ENCODE results near the gene FBXL5.

FBXL5 gene

DNA sequence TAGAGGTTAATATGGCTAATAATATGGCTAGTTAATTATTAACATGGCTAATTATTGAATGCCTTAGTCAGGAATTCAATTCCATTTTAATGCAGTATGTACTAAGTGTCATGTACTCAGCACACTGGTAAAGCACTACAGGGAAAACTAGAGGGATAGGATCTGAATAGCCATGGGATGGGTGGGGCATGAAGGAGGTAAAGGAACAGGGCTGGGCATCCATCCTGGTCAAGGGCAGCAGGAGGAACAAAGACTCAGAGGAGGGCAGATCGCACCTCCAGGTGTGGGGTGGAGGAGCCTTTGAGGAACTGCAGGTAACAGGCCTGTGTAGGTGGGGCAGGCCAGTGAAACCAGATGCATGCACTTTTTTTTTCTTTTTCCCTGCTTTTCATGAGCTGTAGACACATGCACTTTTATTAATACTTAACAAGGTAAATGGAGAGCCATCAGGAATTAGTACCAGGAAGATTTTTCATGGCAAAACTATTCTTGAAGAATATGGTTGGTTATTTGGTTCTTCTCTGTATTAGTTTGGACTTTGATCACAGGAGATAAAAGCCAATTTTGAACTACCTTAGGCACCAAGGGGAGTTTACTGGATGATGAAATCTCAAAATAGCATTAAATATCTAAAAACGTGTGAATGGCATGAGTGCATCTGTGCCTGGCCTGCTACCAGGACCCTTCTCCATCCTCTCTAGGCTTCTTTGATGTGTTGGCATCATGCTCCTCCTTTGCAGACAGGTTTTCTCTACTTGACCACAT is 97.2 kb downstream of the FBXL5 start:
- no peak for DNase-seq (ENCODE audit: low read depth)

DNA sequence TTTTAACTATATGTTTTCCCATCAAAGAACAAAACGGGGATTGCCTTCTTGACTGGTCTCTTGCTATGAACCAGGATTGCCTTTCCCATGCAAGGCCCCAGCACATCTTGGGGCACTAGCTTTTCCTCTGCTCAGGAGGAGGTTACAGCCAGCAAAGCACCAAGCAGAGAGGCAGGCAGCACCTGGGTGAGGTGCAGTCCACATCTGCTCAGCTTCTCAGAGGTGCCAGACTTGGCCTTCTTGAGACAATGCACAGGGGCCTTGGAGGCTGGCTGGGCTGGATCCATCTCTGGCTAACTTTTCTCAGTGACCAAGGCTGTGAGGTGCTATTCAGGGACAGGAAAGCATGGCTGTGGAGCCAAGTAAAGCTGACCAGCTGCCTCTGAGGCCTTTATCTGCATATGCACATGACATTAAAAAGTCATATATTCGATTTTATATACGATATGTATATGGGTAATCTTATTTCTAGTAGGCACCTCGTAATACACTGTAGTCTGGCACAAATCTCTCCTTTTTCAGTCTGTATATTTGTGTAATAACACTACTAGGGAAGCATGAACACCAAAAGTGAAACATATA is 98.6 kb downstream of the FBXL5 start:
- DNase-seq (ENCODE audit: low read depth), result no peak

Data from stimulated activated CD8-positive, alpha-beta memory T cell treated with anti-CD3 and anti-CD28 coated beads, Interleukin-4, amount 100 ng/mL, for 24 hours (primary cell).